ENCODE data around the gene CARD8.
"Not testable (repeated sequence)": the region's sequence is repeated elsewhere in the genome, so short reads cannot be mapped to it uniquely, and the experiment has no call there.

CARD8 gene

GRCh38 chr19:48284896-48285295 is 29.2 kb upstream of the CARD8 start:
- TF ChIP-seq CTCF (IDR thresholded peaks at IDR 0.05; ENCODE audit: borderline replicate concordance, insufficient read depth, low read depth, low read length): no peak

GRCh38 chr19:48283908-48284307 is 28.2 kb upstream of the CARD8 start:
- H3K4me3 ChIP-seq (ENCODE audit: low read depth, low read length): no peak overlapping the region
- no peak for TF ChIP-seq CTCF (IDR thresholded peaks at IDR 0.05; ENCODE audit: borderline replicate concordance, insufficient read depth, low read depth, low read length)

More at GRCh38 chr19:48284896-48285295, 29.2 kb upstream of the CARD8 start:
- no peak overlapping the region for H3K4me3 ChIP-seq (ENCODE audit: low read depth, low read length)

- H3K4me3 ChIP-seq (ENCODE audit: low read depth, low read length): no peak overlapping the region
- TF ChIP-seq CTCF (IDR thresholded peaks at IDR 0.05; ENCODE audit: borderline replicate concordance, insufficient read depth, low read depth, low read length): no peak
Observed at GRCh38 chr19:48279747-48280146, 24.0 kb upstream of the CARD8 start.

- TF ChIP-seq CTCF (IDR thresholded peaks at IDR 0.05; ENCODE audit: borderline replicate concordance, insufficient read depth, low read depth, low read length): no peak
- H3K4me3 ChIP-seq (ENCODE audit: low read depth, low read length): no peak overlapping the region
Observed at GRCh38 chr19:48274938-48275337, 19.2 kb upstream of the CARD8 start.

- no peak for TF ChIP-seq CTCF (IDR thresholded peaks at IDR 0.05; ENCODE audit: borderline replicate concordance, insufficient read depth, low read depth, low read length)
Observed at GRCh38 chr19:48274173-48274572, 18.5 kb upstream of the CARD8 start.

GRCh38 chr19:48271531-48272151 is 15.9 kb upstream of the CARD8 start:
- H3K4me3 ChIP-seq (ENCODE audit: low read depth, low read length): peak overlapping the region; percentile 57

More at GRCh38 chr19:48274173-48274572, 18.5 kb upstream of the CARD8 start:
- H3K4me3 ChIP-seq (ENCODE audit: low read depth, low read length): no peak overlapping the region

GRCh38 chr19:48269617-48270026 is 13.9 kb upstream of the CARD8 start:
- H3K4me3 ChIP-seq (ENCODE audit: low read depth, low read length): not testable (repeated sequence)

More at GRCh38 chr19:48271531-48272151, 15.9 kb upstream of the CARD8 start:
- TF ChIP-seq CTCF (IDR thresholded peaks at IDR 0.05; ENCODE audit: borderline replicate concordance, insufficient read depth, low read depth, low read length): no peak

GRCh38 chr19:48265326-48265725 is 9.6 kb upstream of the CARD8 start:
- not testable (repeated sequence) for H3K4me3 ChIP-seq (ENCODE audit: low read depth, low read length)

GRCh38 chr19:48260359-48260714 is 4.6 kb upstream of the CARD8 start:
- H3K4me3 ChIP-seq (ENCODE audit: low read depth, low read length): peak overlapping the region; percentile 59

- not testable (repeated sequence) for H3K4me3 ChIP-seq (ENCODE audit: low read depth, low read length)
Observed at GRCh38 chr19:48258992-48259391, 3.3 kb upstream of the CARD8 start.

Measured in GM12875 (cell line).